Hindlimb muscle (tissue), 1 donor: ENCODE results near the gene ARHGAP32. TPM values are rescaled to one million over a fixed set of nuclear protein-coding genes. Genes with fewer than 3 reads are reported as not detected.

ENCODE experiments used
- DNase-seq: peaks from one replicate; pipeline ENCODE4 v3.0.0-alpha.2; 2013
- polyA plus RNA-seq: library from polyadenylated mRNA; unstranded; fragments of 120-200 nt; gene quantifications from one replicate; pipeline ENCODE4 v1.2.1, GENCODE V29; 2013; ENCODE audit not compliant: insufficient read length

Gene ARHGAP32
- polyA plus RNA-seq = 18.4 TPM

DNA sequence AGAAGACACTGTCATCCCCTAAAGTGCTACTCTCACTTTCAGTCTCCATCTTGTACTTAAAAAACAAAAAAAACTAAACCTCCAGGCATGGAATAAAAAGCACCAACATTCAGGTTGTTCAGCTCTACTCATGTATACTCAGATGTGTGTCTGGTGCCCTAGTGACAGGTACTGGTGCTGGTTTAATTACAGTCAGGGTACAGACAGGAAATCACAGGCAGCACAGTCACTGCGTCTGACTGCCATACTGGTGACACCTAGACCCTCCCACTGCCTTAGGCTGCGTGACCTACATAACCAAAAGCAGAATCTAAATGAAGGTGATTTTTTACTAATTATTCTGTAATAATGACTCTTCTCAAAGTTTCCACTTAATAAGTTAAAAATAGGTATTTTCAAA is at the start of gene ARHGAP32:
TSS of gene ARHGAP32 (minus strand) at position 176 of the 400 bp plus-strand sequence. CDS start at position 49, 127 bp downstream.
- DNase-seq = no peak

DNA sequence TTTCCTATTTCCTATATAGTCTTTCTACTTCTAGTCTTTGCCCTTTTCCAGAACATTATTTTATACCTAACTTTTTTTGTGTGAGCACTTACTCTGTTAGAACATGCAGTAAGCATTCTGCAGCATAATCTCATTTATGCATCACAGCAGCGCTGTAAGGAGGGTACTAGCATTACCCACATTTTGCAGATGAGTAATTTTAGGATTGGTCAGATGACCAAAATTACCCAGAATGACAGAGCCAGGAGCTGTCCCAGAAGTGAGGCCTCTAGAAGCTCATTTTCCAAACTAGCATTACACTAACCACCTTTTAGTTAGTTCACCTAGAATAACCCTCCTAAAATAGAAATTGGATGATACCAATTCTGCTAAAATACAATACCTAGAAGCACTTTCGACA is 47.1 kb upstream of the ARHGAP32 start:
- DNase-seq = no peak

DNA sequence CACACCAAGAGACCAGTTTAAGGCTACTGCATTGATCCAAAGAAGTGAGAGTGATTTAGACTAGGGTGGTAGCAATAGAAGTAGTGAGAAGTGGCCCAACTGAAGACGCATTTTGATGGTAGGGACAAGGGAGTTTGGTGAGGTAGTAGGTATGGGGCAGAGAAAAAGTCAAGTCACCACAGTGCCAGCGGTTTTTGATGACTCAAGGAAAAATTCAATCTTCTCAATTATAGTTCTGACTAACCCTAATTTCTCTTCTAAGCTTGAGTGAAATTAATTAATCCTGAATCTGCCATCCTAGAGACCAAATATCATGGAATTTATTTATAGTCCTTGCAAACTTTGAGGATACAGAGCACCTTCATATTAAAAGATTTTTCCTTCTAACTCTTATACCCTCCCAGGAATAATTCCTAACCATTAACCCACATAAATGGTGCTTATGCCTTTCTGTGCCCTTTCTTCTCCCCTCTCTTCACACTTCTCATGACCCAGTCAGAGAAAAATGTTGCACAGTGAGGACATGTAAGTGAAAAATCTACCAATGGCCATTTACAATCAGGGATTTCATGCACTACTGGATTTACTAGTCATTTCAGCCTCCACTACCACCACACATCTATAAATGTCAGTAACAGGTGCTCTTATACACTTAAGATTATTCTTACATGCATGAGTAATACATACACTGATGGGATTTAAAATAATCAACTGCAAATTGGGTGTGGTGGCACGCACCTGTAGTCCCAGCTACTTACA is 45.9 kb upstream of the ARHGAP32 start:
- no peak for DNase-seq

DNA sequence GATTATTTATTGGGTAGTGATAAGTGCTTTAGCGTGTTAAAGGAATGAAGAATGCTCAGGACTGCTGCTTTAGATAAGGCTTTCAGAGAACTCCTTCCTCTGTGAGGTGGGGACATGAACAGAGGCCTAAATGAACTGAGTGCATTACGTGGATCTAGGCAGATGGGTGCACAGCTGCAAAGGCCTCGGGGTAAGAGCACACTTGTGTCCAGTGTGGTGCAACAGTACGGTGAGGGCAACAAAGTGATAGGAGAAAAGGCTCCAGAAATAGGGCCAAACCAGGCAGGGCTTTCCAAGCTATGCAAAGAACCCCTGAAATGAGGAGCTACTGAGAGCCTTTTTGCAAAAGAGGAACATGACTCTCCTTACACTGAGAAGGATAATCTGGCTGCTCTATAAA is 45.3 kb upstream of the ARHGAP32 start:
- no peak for DNase-seq

DNA sequence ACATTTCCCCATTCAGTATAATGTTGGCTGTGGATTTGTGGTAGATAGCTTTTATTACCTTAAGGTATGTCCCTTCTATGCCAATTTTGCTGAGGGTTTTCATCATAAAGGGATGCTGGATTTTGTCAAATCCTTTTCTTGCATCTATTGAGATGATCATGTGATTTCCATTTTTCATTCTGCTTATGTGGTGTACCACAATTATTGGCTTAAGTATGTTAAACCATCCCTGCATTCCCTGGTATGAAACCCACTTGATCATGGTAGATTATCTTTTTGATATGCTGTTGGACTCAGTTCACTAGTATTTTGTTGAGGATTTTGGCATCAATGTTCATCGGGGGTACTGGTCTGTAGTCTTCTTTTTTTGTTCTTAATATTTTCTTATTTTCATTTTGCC is 44.7 kb upstream of the ARHGAP32 start:
- DNase-seq = no peak

DNA sequence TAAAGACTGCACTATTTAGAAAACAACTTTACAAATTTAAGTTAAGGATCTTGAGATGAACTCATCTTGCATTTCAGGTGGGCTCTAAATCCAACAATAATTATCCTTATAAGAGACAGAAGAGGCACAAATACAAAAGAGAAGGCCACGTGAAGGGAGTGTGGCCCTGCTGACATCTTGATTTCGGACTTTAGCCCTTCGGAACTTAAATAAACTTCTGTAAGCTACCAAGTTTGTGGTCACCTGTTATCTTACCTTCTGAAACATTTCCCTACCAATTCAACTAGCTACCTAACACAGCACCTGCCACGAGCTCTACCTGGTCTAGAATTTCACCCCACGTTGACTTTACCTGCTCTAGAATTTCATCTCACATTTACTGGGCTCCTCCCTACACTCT is 42.9 kb upstream of the ARHGAP32 start:
- DNase-seq = no peak

DNA sequence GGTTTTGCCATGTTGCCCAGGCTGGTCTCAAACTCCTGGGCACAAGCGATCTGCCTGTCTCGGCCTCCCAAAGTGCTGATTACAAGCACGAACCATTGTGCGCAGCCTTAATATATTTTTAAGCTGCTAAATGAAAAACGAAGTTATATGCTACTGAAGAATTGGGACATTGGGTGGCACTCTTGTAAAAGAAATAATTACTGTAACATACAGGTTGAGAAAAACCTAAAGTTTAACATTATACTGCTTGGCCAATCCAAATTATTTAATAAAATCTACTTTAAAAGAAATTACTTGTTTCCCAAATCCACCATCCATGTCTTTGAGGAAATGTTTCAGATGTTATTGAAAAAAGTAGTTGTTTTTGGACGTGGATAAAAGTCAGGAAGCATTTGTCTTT is 37.9 kb upstream of the ARHGAP32 start:
- DNase-seq = no peak

DNA sequence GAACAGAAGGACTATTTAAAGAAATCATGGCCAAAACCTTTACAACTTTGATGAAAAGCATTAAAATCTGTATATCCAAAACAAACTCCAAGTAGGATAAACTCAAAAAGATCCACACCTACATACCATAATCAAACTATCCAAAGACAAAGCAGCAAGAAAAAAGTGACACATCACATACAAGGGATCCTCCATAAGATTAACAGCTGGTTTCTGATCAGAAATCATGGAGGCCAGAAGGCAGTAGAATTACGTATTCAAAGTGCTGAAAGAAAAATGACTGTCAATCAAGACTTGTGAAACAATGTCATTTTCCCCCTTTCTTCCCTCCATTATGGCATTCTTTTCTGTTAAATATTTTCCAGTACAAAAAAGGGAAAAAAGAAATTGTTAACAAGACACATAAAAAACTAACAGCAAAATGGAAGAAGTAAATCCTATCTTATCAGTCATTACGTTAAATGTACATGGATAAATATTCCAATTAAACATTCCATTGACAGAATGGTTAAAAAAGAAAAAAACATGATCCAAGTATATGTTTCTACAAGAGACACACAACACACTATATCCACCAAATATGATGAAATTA is 34.2 kb upstream of the ARHGAP32 start:
- no peak for DNase-seq

DNA sequence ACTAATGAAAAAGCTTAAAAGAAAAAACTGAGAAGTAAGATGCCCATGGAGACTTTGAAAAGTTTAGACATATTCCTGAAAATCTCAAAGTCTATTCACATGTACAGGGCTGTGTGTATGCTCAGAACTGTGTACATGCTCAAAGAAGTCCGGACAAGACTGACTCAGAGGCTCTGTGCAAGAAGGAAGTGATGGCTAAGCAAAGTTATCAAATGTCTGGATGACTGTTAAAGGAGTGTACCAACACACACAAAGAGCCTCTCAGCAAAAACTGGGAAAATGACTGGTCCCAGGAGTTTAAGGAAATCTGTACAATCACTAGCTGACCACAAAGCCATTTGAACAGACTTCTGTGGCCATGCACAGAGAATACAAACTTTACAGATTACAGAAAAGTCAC is 33.1 kb upstream of the ARHGAP32 start:
- no peak for DNase-seq

DNA sequence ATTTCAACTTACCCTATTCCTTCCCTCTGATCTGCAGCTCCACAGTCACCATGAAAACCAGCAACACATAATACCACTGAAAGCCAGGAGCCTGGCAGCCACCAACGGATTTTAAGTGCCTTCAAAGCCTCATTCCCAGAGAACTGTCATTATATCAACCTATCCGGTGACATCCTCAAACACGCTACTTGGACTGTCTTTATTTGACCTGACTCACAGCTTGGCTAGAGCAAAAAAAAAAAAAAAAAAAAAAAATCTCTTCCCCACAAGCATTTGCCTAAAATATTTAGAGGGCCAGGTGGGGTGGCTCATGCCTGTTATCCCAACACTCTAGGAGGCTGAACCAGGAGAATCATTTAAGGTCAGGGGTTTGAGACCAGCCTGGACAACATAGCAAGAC is 32.4 kb upstream of the ARHGAP32 start:
- no peak for DNase-seq

DNA sequence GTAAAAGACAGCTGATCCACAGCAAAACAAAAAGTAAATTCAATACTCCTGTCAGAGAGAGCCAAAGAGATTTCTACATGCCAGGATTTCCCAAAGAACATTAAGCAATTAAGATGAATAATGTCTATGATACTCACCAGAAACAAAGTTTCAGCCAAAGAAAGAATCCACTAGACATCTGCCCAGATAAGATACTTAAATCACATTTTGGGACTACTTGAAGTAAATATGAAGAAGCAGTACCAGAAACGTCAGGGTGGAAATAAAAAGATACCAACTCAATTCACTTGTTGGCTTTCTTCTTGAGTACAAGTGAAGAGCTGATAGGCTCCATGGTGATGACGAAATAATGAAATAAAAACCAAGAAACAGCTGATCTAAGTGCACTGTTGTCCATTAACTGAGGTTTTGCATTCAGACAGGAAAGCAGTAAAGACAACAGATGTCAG is 31.6 kb upstream of the ARHGAP32 start:
- no peak for DNase-seq

DNA sequence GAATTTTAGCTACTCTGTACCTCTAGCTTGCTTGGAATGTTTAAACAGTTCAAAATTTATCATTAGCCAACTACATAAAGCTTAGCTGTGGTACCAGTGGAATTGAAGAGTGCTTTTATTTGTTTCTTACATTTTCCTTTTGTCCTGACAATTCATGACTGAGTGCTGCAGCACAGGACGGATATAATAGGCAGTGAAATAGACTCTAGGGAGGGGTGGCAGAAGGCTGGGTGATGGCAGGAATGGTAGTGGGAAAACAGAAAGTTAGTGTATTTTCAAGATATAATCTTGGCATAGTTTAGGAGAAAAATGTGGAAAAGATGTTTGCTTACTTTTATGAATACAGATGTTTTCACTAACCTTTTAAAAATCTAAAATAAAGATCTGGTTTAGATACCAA is 31.1 kb upstream of the ARHGAP32 start:
- no peak for DNase-seq

DNA sequence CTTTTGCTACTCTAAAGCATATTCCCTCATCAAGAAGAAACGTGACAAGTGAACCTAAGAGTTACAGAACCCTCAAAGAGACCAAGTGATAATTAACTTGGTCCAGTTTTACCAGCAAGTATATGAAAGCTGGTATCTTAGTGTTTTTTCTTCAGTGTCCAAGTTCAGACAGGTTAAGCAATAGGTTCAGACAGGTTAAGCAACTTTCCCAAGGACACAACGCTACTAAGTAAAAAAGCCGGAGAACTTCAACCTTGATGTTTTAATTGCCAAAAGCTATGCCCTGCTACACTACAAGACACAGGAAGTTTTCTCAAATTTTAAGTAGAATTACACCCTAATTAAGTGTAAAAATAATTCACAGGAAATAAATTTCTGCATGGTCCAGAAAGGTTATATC is 30.0 kb upstream of the ARHGAP32 start:
- DNase-seq = no peak

DNA sequence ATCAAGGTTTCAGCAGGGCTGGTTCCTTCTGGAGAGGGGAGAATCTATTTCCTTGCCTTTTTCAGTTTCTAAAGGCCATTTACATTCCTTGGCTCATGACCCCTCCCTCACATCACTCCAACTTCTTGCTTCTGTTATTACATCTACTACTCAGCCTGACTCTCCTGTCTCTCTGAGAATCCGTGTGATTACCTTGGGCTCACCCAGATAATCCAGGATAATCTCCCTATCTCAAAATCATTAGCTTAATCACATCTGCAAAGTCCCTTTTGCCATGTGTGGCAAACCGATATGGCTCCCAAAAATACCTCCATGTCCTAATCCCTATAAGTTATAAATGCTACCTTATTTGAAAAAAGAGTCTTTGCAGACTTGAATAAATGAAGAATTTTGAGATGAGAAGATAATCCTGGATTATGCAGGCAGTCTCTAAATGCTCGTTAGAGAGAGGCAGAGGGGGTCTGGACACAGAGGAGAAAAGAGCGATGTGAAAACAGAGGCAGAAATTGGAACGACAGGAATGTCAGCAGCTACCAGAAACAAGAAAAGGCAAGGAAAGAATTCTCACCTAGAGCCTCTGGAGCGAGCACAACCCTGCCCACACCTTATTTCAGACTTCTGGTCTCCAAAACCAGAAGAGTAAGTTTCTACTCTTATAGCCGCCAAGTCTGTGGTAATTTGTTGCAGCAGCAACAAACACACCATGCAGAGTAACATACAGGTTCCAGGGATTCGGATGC is 23.6 kb upstream of the ARHGAP32 start:
- no peak for DNase-seq

DNA sequence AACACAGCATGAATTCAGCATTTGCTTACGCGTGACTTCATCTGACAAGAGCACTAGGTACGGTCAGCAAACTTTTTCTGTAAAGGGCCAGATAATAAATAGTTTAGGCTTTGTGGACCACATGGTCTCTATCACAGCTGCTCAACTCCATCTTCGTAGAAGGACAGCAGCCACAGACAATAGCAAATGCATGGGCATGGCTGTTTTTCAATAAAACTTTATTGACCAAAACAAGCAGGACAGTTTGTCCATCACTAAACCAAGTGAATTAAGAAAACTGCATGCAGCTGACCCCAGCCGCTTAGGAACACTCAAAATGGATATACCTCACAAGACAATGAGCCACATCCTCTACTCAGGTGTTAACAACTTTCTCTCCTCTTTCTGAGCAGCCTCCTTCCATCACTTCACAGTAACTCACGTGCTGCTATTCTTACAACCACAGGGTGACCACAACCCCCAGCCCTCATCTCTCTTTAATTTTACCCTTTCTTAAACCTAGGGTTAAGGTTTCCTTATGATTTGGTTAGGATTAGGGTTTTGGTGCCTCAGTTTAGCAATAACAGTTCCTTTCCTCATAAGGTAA is 22.7 kb upstream of the ARHGAP32 start:
- no peak for DNase-seq

DNA sequence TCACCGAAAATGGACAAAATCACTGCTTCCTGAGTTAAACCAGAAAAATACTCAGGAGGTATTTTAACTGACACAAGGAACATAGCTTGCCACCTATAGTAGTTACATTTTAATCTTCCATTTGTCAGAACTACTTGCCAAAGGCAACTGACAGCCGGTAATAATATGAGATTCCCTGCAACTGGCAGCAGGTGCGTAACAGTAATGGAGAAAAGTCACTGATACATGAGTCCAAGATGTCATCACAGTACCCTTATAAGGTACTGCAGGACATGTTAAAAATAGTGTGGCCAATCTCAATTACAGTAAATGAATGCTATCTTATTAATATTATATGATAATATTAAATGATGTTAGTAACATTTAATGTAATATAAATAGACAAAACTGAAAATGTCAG is 21.1 kb upstream of the ARHGAP32 start:
- no peak for DNase-seq

DNA sequence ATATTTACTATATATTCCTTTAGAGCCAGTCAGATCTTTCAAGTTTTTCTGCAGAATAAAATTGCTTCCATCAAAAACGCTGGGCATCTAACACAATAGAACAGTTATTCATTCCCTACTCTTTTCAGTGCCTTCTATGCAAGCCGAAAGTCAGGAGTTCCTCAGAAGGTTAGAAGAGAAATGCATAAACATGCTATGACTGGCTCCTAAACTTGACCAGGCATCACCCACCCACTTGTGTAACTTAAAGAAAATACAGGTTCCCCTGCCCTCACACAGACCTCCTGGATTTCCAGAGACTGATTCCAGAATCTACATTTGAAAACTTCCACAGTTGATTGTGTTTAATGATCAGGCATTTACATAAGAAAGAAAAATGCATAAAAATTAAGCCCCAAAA is 19.3 kb upstream of the ARHGAP32 start:
- no peak for DNase-seq

DNA sequence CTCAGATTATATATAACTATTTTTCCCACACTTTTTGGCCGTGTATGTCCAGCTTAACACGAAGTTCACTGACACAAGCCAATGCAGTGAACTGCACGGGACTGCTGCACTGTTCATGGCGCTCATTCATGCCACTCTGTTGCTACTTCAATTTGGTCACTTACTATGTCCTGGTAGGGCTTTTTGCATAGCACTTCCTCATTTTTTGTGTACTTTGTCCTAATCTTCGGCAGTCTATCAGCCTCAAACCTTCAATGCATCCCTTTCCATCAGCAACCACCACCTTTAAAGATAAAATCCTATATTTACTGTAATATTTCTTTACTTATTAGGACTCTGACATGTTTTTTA is 18.7 kb upstream of the ARHGAP32 start:
- DNase-seq = no peak

DNA sequence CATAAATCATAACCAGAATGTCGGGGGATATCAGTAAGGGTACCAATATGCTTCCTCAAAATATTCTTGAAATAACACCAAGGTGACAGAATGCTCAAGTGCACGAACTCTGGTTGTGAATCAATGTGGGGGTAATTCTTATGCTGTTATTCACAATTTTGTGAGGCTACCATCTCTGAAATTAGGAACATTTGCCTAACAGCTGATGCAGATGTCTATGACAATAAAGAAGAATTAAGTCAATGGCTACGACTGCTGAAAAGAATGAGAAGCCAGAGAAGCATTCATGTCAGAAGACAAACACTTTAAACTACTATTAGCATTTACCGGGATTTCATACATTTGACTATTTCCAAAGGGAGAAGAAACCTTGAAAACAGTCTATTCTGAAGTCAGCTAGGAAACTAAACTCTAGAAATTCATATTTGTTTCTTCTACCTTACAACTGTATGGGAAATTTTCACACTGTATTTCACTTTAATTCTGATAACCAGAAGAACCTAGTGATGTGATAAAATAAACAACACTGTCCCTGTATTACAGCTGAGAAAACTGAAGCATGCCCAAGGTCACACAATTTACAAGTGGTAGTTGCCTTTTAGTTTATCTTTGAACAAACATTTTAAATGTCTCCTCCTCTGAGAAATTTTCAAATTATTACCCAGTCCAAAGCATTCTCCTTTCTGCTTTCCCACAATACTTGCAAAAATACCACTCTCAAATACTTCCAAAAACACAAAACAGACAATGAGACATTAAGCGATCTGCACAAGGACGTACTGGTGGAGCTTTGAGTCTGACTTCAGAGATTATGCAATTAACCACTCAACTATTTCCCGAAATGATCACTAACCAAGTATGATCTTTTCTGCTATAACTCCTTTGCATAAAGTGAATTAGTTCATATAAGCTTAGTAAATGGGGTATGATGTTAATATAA is 18.0 kb upstream of the ARHGAP32 start:
- DNase-seq = no peak

DNA sequence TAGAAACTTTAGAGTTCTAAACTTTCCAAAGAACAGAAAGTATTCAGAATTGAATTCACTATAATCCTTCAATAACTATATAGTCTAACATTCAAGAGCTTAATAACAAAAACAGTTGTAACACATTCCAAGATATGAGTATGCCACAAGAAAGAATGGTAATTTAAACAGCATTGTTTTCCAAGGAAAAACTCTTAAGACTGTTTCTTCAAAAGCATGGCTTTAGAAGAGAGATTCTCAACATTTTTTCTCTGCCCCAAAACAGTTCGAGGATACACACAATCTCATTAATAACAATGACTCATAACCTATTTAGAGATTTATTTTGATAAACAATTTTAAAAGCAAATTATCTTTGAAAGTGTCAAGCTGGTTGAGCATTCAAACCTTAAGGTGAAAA is 16.7 kb upstream of the ARHGAP32 start:
- DNase-seq = no peak

DNA sequence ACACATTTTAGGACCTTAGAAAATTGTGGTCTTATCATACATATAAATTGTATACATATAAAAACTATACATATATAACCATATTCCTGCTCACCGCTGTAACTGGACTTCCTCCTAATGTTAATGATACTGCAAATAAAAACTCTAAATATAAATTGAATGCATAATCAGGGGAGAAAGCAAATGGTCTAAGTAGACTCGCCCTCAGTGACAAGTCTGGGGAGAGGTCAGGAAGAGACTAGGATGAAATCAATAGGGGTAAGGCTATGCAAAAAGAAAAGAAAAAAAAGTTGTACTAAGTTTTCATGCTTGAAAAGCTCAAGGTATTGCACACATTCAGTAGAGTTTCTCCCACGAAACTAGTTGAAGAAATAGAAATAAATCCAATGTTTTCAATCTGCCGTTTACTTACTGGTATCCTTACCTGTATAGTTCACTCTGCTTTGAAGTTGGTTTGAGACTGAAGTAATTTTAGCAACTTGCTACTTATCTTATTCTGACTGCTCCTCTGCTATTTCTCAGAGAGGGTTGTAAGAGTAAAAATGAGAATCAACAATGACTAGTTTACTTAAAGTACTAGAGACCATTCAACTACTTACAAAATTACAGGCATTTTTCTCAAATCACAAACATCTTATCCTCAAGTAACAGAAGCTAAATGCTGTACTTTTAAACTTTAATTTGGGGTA is 12.2 kb upstream of the ARHGAP32 start:
- DNase-seq = no peak

DNA sequence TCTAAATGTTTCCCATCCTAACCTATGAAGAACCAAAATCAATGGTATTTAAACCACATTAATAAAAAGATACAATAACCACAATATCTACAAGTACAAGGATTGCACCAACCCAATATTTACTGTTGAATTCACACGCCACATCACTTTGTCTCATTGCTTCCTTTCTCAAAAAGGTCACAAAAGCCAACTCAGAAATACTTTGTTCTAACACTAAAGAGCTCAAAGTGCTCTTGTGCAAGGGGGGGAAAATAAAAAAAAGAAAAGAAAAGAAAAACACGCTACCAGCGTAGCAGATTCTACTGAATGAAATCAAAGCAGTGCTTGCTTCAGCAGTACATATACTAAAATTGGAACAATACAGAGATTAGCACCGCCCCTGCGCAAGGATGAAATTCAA is 10.5 kb upstream of the ARHGAP32 start:
- DNase-seq = no peak
